Kidney (tissue), 14 donors: ENCODE measurements around the gene ACIN1. TPM values are rescaled to one million over a fixed set of nuclear protein-coding genes. Genes with fewer than 3 reads are reported as not detected.

Experiments used
- DNase-seq, 5 donors: peaks; one replicate each; pipeline ENCODE4 v3.0.0-alpha.2; 2013 to 2020
- FAIRE-seq: peaks from 2 replicates; lab custom pipeline; 2012; peaks lifted over from hg19 to GRCh38; lab: Jason Lieb, UNC
- H3K27ac ChIP-seq, 2 donors: one replicate each; pipeline ENCODE4 v1.7.0; 2013; ENCODE audit warnings: low read depth in 2 of 2, low read length in 2 of 2, inconsistent platforms in 1 of 2
- H3K27me3 ChIP-seq: one replicate; pipeline ENCODE4 v1.7.1; 2013; ENCODE audit warnings: low read length, inconsistent platforms; ENCODE audit not compliant: control insufficient read depth, insufficient read depth
- H3K36me3 ChIP-seq, 3 donors: one replicate each; pipeline versions ENCODE4 v1.7.0 to v1.7.1; 2013; ENCODE audit warnings: low read length in 3 of 3, control low read depth in 1 of 3, inconsistent platforms in 1 of 3; ENCODE audit not compliant: insufficient read depth in 3 of 3, control insufficient read depth in 2 of 3
- H3K4me1 ChIP-seq, 3 donors: one replicate each; pipeline versions ENCODE4 v1.7.0 to v1.7.1; 2013; ENCODE audit warnings: low read length in 3 of 3, inconsistent platforms in 1 of 3, low read depth in 1 of 3; ENCODE audit not compliant: control insufficient read depth in 2 of 3, insufficient read depth in 2 of 3
- H3K4me3 ChIP-seq, 3 donors: one replicate each; pipeline versions ENCODE4 v1.7.0 to v1.8.1; 2013; ENCODE audit warnings: low read length in 3 of 3, control low read depth in 1 of 3, inconsistent platforms in 1 of 3
- H3K9ac ChIP-seq, 3 donors: one replicate each; pipeline versions ENCODE4 v1.7.0 to v1.7.1; 2013; ENCODE audit warnings: low read length in 3 of 3, control low read depth in 1 of 3, inconsistent platforms in 1 of 3
- H3K9me3 ChIP-seq, 3 donors: one replicate each; pipeline versions ENCODE4 v1.7.0 to v1.7.1; 2013; ENCODE audit warnings: low read length in 3 of 3, control low read depth in 1 of 3, inconsistent platforms in 1 of 3; ENCODE audit not compliant: control insufficient read depth in 2 of 3, insufficient read depth in 1 of 3
- CTCF ChIP-seq: IDR thresholded peaks from 3 replicates; pipeline ENCODE4 v1.5.1; 2012; ENCODE audit warnings: mild to moderate bottlenecking, moderate library complexity, borderline replicate concordance; ENCODE audit not compliant: insufficient read depth; ENCODE audit errors: extremely low read depth
- intact Hi-C: fragments of 100-400 bp; cut with DNase I; formaldehyde crosslinking; loops from one replicate; pipeline ENCODE4 v1.11.1; 2022
- polyA plus RNA-seq: library from polyadenylated mRNA; stranded (reverse); fragments of 350-450 nt; fragmentation: Illumina TruSeq; extraction: RNeasy Lipid Tissue Mini Kit (QIAGEN cat#74804); gene quantifications from one replicate; pipeline ENCODE4 v1.2.3, GENCODE V29; 2014; ENCODE audit warnings: low read depth, low replicate concordance; ENCODE audit not compliant: insufficient read depth
- total RNA-seq: library from RNA; stranded (reverse); fragmentation: NEBNext Ultra II Directional; extraction: Animal tissue kit (Norgen Biotek cat#: 25700); gene quantifications from one replicate; pipeline ENCODE4 v1.2.1, GENCODE V29; 2021
- donor health status: control.
- donor health status: control.
- donor health status: control.
- donor health status: control.
- donor health status: control.
- donor health status: DM: yes; HTN: yes; CAD: no.
- donor health status: Normal renal cell carcinoma (clear cell type).

ACIN1 gene
- total and polyA plus RNA-seq, 2 donors from 2014 or later = 54.9 to 150 TPM

- Histone ChIP-seq H3K27ac (no peak overlapping the region), H3K36me3 (peaks cover 38 to 76% (median 58%) of the 10 kb centered on the region in 3 donors), H3K4me3 (no peak overlapping the region), H3K9me3 (no peaks in the 10 kb centered on the region), H3K27me3 (no peaks in the 10 kb centered on the region), H3K4me1 (peaks cover 0 to 5% (median 4%) of the 10 kb centered on the region in 3 donors), H3K9ac (no peak overlapping the region)
- DNase-seq = no peak
- intact Hi-C loops = no loop called here
- no peak for TF ChIP-seq CTCF
- FAIRE-seq = no peak
These were observed 31.3 kb downstream of the ACIN1 start for GRCh38 chr14:23063601-23064000.

GRCh38 chr14:23062002-23062401, 32.9 kb downstream of the ACIN1 start:
- Histone ChIP-seq H3K36me3 (peaks cover 34 to 63% (median 49%) of the 10 kb centered on the region in 3 donors), H3K4me3 (no peak overlapping the region), H3K9me3 (no peaks in the 10 kb centered on the region), H3K9ac (no peak overlapping the region), H3K4me1 (peaks cover 0 to 7% (median 4%) of the 10 kb centered on the region in 3 donors), H3K27me3 (no peaks in the 10 kb centered on the region), H3K27ac (peak overlapping the region in 1 of 2 donors; percentile 13)
- peak in 2 of 5 donors; percentile 38 to 62 for DNase-seq
- no peak for FAIRE-seq
- intact Hi-C loops = no loop called here
- TF ChIP-seq CTCF = no peak

- Histone ChIP-seq H3K27me3 (no peaks in the 10 kb centered on the region), H3K27ac (no peak overlapping the region), H3K4me3 (no peak overlapping the region), H3K9me3 (no peaks in the 10 kb centered on the region), H3K9ac (no peak overlapping the region), H3K4me1 (peaks cover 0 to 13% (median 8%) of the 10 kb centered on the region in 3 donors), H3K36me3 (peaks cover 30 to 52% (median 40%) of the 10 kb centered on the region in 3 donors)
- peak in 1 of 5 donors; percentile 37 for DNase-seq
- no peak for FAIRE-seq
- intact Hi-C loops = no loop called here
- no peak for TF ChIP-seq CTCF
These were observed 34.2 kb downstream of the ACIN1 start for GRCh38 chr14:23060536-23061260.
